ENCODE measurements around the gene HECTD1. TPM values are rescaled to one million over a fixed set of nuclear protein-coding genes. Genes with fewer than 3 reads are reported as not detected.
"Not testable (repeated sequence)": the region's sequence is repeated elsewhere in the genome, so short reads cannot be mapped to it uniquely, and the experiment has no call there.

The HECTD1 gene
- total RNA-seq, 6 donors from 2014 or later = 118 to 326 (median 164) TPM

GRCh38 chr14:31071151-31071550 lies 136.4 kb downstream of the HECTD1 start:
- H3K4me3 ChIP-seq = no peak overlapping the region
- no peaks in the 10 kb centered on the region for H3K27me3 ChIP-seq
- no peak overlapping the region for H3K27ac ChIP-seq
- no peak for TF ChIP-seq POLR2AphosphoS5 (IDR thresholded peaks at IDR 0.05)
- no peak for TF ChIP-seq CTCF (IDR thresholded peaks at IDR 0.05)
- no peak for TF ChIP-seq EP300 (IDR thresholded peaks at IDR 0.05)
- no peak for TF ChIP-seq POLR2A (IDR thresholded peaks at IDR 0.05)
- no peaks in the 10 kb centered on the region for H3K9me3 ChIP-seq
- no peak for ATAC-seq (ENCODE audit: low FRiP score in 2 of 2)
- DNase-seq = no peak
- peaks cover 0 to 13% (median 0%) of the 10 kb centered on the region in 4 donors for H3K36me3 ChIP-seq
- H3K4me1 ChIP-seq = peaks cover 3 to 17% (median 10%) of the 10 kb centered on the region in 4 donors
- 89 to 100% methylated on average over 2 of the region's 2 CpGs for WGBS, 2 donors

DNA sequence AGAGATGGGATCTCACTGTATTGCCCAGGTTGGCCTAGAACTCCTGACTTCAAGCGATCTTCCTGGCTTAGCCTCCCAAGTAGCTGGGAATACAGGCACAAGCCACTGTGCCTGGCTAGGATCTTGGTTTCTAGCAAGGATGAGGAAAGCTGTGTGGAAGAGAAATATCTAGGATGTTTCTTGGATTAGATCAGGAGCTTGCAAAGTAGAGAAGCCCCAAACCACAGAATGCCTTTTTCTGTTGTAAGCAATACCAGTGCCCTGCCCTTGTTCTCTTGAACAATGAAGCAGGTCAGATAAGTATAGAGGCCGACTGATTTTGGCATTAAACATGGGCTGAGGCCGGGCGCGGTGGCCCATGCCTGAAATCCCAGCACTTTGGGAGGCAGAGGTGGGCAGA lies 137.2 kb downstream of the HECTD1 start:
- Histone ChIP-seq H3K27ac (no peak overlapping the region), H3K4me3 (no peak overlapping the region), H3K9me3 (no peaks in the 10 kb centered on the region), H3K4me1 (peaks cover 3 to 17% (median 10%) of the 10 kb centered on the region in 4 donors), H3K36me3 (peaks cover 0 to 13% (median 0%) of the 10 kb centered on the region in 4 donors), H3K27me3 (no peaks in the 10 kb centered on the region)
- 85 to 96% methylated on average over 5 of the region's 5 CpGs for WGBS, 2 donors
- no peak for DNase-seq
- TF ChIP-seq POLR2A (IDR thresholded peaks at IDR 0.05) (no peak), CTCF (IDR thresholded peaks at IDR 0.05) (no peak), POLR2AphosphoS5 (IDR thresholded peaks at IDR 0.05) (no peak), EP300 (IDR thresholded peaks at IDR 0.05) (no peak)
- peak in 1 of 2 donors; percentile 64 for ATAC-seq (ENCODE audit: low FRiP score in 2 of 2)

DNA sequence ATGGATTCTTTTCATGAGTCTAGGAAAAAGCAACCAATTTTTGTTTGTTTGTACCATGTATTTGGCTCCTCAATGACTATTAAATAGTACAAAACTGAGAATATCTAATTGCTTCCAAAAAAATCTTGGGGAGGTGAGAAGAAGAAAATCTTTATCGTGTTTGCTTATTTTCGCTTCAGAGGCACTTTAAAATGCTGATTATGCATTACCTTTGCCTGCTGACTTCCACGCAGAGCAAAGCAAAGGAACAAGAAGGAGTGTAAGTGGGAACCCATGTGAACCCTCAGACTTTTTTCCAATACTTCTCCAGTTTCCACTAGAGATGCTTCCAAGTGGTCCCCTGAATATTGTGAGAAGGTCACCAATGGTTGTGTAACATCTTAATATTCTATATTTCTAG lies 138.2 kb downstream of the HECTD1 start:
- TF ChIP-seq POLR2AphosphoS5 (IDR thresholded peaks at IDR 0.05) (no peak), CTCF (IDR thresholded peaks at IDR 0.05) (no peak), POLR2A (IDR thresholded peaks at IDR 0.05) (no peak), EP300 (IDR thresholded peaks at IDR 0.05) (no peak)
- no peak for ATAC-seq (ENCODE audit: low FRiP score in 2 of 2)

DNA sequence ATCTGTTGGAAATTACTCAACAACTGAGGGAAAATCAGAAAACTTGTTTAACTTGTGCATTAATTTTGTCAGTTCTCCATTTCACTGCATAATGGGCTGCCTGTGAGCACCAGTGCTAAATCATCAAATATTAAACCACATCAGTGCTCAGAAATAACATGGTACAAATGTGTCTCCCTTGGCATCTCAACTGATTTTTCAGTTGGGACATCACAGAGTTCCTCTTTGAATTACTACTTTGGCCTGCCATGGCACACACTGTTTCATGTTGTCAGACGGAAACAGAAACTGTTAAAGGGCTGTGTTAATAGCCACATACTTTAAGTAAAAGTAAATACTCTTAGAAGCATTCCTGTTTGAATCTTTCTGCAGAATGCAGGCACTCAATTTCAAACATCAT lies 139.4 kb downstream of the HECTD1 start:
- Histone ChIP-seq H3K36me3 (peaks cover 0 to 10% (median 0%) of the 10 kb centered on the region in 4 donors), H3K4me1 (peaks cover 3 to 17% (median 10%) of the 10 kb centered on the region in 4 donors), H3K27ac (peak overlapping the region; percentile 49 to 73 (median 64)), H3K27me3 (no peaks in the 10 kb centered on the region), H3K4me3 (no peak overlapping the region), H3K9me3 (no peaks in the 10 kb centered on the region)
- TF ChIP-seq POLR2A (IDR thresholded peaks at IDR 0.05) (no peak), EP300 (IDR thresholded peaks at IDR 0.05) (no peak), POLR2AphosphoS5 (IDR thresholded peaks at IDR 0.05) (peak in 1 of 2 donors; percentile 10)
- ATAC-seq (ENCODE audit: low FRiP score in 2 of 2) (peak; percentile 81 to 82), DNase-seq (peak in 1 of 2 donors; percentile 39)
- WGBS, 2 donors = 27 to 38% methylated on average over 1 of the region's 1 CpG

More for the DNA sequence above, 138.2 kb downstream of the HECTD1 start:
- Histone ChIP-seq H3K4me1 (peaks cover 3 to 17% (median 10%) of the 10 kb centered on the region in 4 donors), H3K27ac (no peak overlapping the region), H3K36me3 (peaks cover 0 to 10% (median 0%) of the 10 kb centered on the region in 4 donors), H3K9me3 (no peaks in the 10 kb centered on the region), H3K27me3 (no peaks in the 10 kb centered on the region), H3K4me3 (no peak overlapping the region)
- 79 to 85% methylated on average over 3 of the region's 3 CpGs for WGBS, 2 donors
- no peak for DNase-seq

GRCh38 chr14:31062908-31063307 lies 144.7 kb downstream of the HECTD1 start:
- not testable (repeated sequence) for H3K27ac ChIP-seq; H3K36me3 ChIP-seq; ATAC-seq (ENCODE audit: low FRiP score in 2 of 2); H3K4me3 ChIP-seq; DNase-seq; H3K9me3 ChIP-seq; H3K27me3 ChIP-seq
- peaks cover 2 to 17% (median 11%) of the 10 kb centered on the region in 4 donors for H3K4me1 ChIP-seq
- WGBS, 2 donors = 86 to 91% methylated on average over 8 of the region's 8 CpGs

- Histone ChIP-seq H3K9me3 (no peaks in the 10 kb centered on the region), H3K36me3 (no peaks in the 10 kb centered on the region), H3K4me1 (peaks cover 2 to 13% (median 8%) of the 10 kb centered on the region in 4 donors), H3K4me3 (no peak overlapping the region), H3K27me3 (no peaks in the 10 kb centered on the region), H3K27ac (no peak overlapping the region)
- WGBS, 2 donors = 66 to 77% methylated on average over 6 of the region's 6 CpGs
- no peak for DNase-seq
- TF ChIP-seq POLR2A (IDR thresholded peaks at IDR 0.05) = no peak
- TF ChIP-seq EP300 (IDR thresholded peaks at IDR 0.05) = no peak
- TF ChIP-seq CTCF (IDR thresholded peaks at IDR 0.05) = no peak
- TF ChIP-seq POLR2AphosphoS5 (IDR thresholded peaks at IDR 0.05) = no peak
- peak in 1 of 2 donors; percentile 21 for ATAC-seq (ENCODE audit: low FRiP score in 2 of 2)
Observed at GRCh38 chr14:31060253-31060875, 147.2 kb downstream of the HECTD1 start.

All from upper lobe of left lung (tissue), 6 donors.